ENCODE data around the gene CFAP69.

DNA sequence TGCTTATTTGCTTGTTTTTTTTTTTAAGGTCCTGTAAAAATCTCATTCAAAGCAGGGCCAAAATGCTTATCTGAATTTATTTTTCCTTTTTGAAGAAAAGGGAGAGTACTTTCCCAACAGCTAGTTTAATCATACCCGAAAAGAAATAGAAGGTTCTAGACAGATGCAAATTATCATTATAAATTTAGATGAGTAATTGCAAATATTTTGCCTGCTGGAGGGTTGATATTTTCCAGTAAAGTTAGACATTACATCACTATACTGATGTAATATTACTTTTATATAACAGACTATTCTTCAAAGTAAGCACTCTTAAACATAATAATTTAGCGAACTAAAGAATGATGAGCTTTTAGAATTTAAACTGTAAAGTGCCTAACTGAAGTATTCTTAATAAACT, 14.1 kb upstream of the CFAP69 start:
- no peak for TF ChIP-seq CTCF (IDR thresholded peaks at IDR 0.05; ENCODE audit: low read depth, low read length)
- TF ChIP-seq MAX (IDR thresholded peaks at IDR 0.05; ENCODE audit: low read depth, low read length) = no peak
- no peak for TF ChIP-seq POLR2A (IDR thresholded peaks at IDR 0.05; ENCODE audit: extremely low read depth, insufficient read length)
